ENCODE data around the gene EFCAB8.
A peak's percentile ranks its signal among the peaks of the same experiment; 100 is the strongest.

EFCAB8 gene

GRCh38 chr20:33005908-33006775 is 147.4 kb downstream of the EFCAB8 start:
- Histone ChIP-seq H3K4me1 (ENCODE audit: control insufficient read depth in 2 of 2, insufficient read depth in 1 of 2, low read depth in 1 of 2, low read length in 2 of 2) (peaks cover 10 to 11% of the 10 kb centered on the region in 2 donors), H3K4me3 (ENCODE audit: low read length in 2 of 2) (no peak overlapping the region), H3K9me3 (replicated peaks in 1 of 2; ENCODE audit: control insufficient read depth in 2 of 2, insufficient read depth in 1 of 2, low read depth in 1 of 2, low read length in 2 of 2) (peaks cover 0 to 5% of the 10 kb centered on the region in 2 donors), H3K4ac (ENCODE audit: low read length) (no peak overlapping the region), H3K18ac (ENCODE audit: low read length) (no peak overlapping the region), H3K27ac (replicated peaks; ENCODE audit: low read length) (no peak overlapping the region), H3K14ac (ENCODE audit: low read length) (no peak overlapping the region), H4K8ac (ENCODE audit: low read depth, low read length) (no peak overlapping the region), H3K79me1 (ENCODE audit: low read depth, low read length) (no peaks in the 10 kb centered on the region), H3K4me2 (ENCODE audit: insufficient read depth, low read length, poor library complexity, severe bottlenecking) (no peak overlapping the region), H3K9ac (ENCODE audit: low read depth, low read length, poor library complexity) (no peak overlapping the region), H2BK120ac (ENCODE audit: low read depth, low read length) (no peak overlapping the region), H2BK15ac (ENCODE audit: low read length) (no peak overlapping the region), H2BK12ac (ENCODE audit: low read length) (no peak overlapping the region), H3K27me3 (ENCODE audit: control insufficient read depth in 3 of 3, insufficient read depth in 3 of 3, low read depth in 1 of 3, low read length in 3 of 3) (no peaks in the 10 kb centered on the region), H4K91ac (ENCODE audit: low read depth, low read length, poor library complexity) (no peak overlapping the region), H3K36me3 (replicated peaks in 1 of 2; ENCODE audit: control insufficient read depth in 2 of 2, insufficient read depth in 2 of 2, low read length in 2 of 2) (no peaks in the 10 kb centered on the region), H2BK5ac (ENCODE audit: low read length) (no peak overlapping the region), H3K23ac (ENCODE audit: low read depth, low read length, poor library complexity) (no peak overlapping the region), H2AK5ac (ENCODE audit: low read depth, low read length) (no peak overlapping the region), H2AFZ (ENCODE audit: low read length) (no peak overlapping the region)
- no peak for DNase-seq (ENCODE audit: low spot score)
- no CpG with 5 or more reads among the region's 8 CpGs for WGBS, 2 donors (ENCODE audit: extremely low coverage in 2 of 2, insufficient read length in 2 of 2, insufficient replicate concordance in 1 of 2)

GRCh38 chr20:33006776-33007375 is 148.2 kb downstream of the EFCAB8 start:
- Histone ChIP-seq H3K79me1 (ENCODE audit: low read depth, low read length) (no peaks in the 10 kb centered on the region), H2AK5ac (ENCODE audit: low read depth, low read length) (peak overlapping the region; percentile 47), H3K27ac (replicated peaks; ENCODE audit: low read length) (no peak overlapping the region), H2AFZ (ENCODE audit: low read length) (no peak overlapping the region), H3K27me3 (ENCODE audit: control insufficient read depth in 3 of 3, insufficient read depth in 3 of 3, low read depth in 1 of 3, low read length in 3 of 3) (no peaks in the 10 kb centered on the region), H2BK15ac (ENCODE audit: low read length) (no peak overlapping the region), H3K18ac (ENCODE audit: low read length) (no peak overlapping the region), H3K9me3 (replicated peaks in 1 of 2; ENCODE audit: control insufficient read depth in 2 of 2, insufficient read depth in 1 of 2, low read depth in 1 of 2, low read length in 2 of 2) (peaks cover 0 to 5% of the 10 kb centered on the region in 2 donors), H3K14ac (ENCODE audit: low read length) (peak overlapping the region; percentile 60), H2BK120ac (ENCODE audit: low read depth, low read length) (no peak overlapping the region), H2BK5ac (ENCODE audit: low read length) (no peak overlapping the region), H2BK12ac (ENCODE audit: low read length) (no peak overlapping the region), H3K9ac (ENCODE audit: low read depth, low read length, poor library complexity) (no peak overlapping the region), H4K91ac (ENCODE audit: low read depth, low read length, poor library complexity) (no peak overlapping the region), H3K4ac (ENCODE audit: low read length) (no peak overlapping the region), H4K8ac (ENCODE audit: low read depth, low read length) (no peak overlapping the region), H3K36me3 (replicated peaks in 1 of 2; ENCODE audit: control insufficient read depth in 2 of 2, insufficient read depth in 2 of 2, low read length in 2 of 2) (no peaks in the 10 kb centered on the region), H3K23ac (ENCODE audit: low read depth, low read length, poor library complexity) (no peak overlapping the region), H3K4me2 (ENCODE audit: insufficient read depth, low read length, poor library complexity, severe bottlenecking) (no peak overlapping the region), H3K4me3 (ENCODE audit: low read length in 2 of 2) (no peak overlapping the region), H3K4me1 (ENCODE audit: control insufficient read depth in 2 of 2, insufficient read depth in 1 of 2, low read depth in 1 of 2, low read length in 2 of 2) (peaks cover 10 to 11% of the 10 kb centered on the region in 2 donors)
- no peak for DNase-seq (ENCODE audit: low spot score)
- WGBS, 2 donors (ENCODE audit: extremely low coverage in 2 of 2, insufficient read length in 2 of 2, insufficient replicate concordance in 1 of 2): no CpG with 5 or more reads among the region's 8 CpGs

- no peak within 1 kb of the TSS for H3K27ac ChIP-seq (replicated peaks; ENCODE audit: low read length)
- no peak within 1 kb of the TSS for H3K23ac ChIP-seq (ENCODE audit: low read depth, low read length, poor library complexity)
- WGBS, 2 donors (ENCODE audit: extremely low coverage in 2 of 2, insufficient read length in 2 of 2, insufficient replicate concordance in 1 of 2): no CpG with 5 or more reads among the region's 11 CpGs
- H3K4me1 ChIP-seq (ENCODE audit: control insufficient read depth in 2 of 2, insufficient read depth in 1 of 2, low read depth in 1 of 2, low read length in 2 of 2): peaks cover 10 to 11% of the 10 kb centered on the region in 2 donors
- no peaks in the 10 kb centered on the region for H3K79me1 ChIP-seq (ENCODE audit: low read depth, low read length)
- H2BK15ac ChIP-seq (ENCODE audit: low read length): peak within 1 kb of the TSS; percentile 18
- no peak within 1 kb of the TSS for H4K91ac ChIP-seq (ENCODE audit: low read depth, low read length, poor library complexity)
- no peak within 1 kb of the TSS for H3K4me2 ChIP-seq (ENCODE audit: insufficient read depth, low read length, poor library complexity, severe bottlenecking)
- peak within 1 kb of the TSS; percentile 47 for H2AK5ac ChIP-seq (ENCODE audit: low read depth, low read length)
- H3K4ac ChIP-seq (ENCODE audit: low read length): no peak within 1 kb of the TSS
- peak within 1 kb of the TSS; percentile 72 for H3K14ac ChIP-seq (ENCODE audit: low read length)
- H4K8ac ChIP-seq (ENCODE audit: low read depth, low read length): no peak within 1 kb of the TSS
- H2AFZ ChIP-seq (ENCODE audit: low read length): no peak within 1 kb of the TSS
- H2BK120ac ChIP-seq (ENCODE audit: low read depth, low read length): no peak within 1 kb of the TSS
- peaks cover 0 to 5% (median 0%) of the 10 kb centered on the region in 3 experiments for H3K27me3 ChIP-seq (ENCODE audit: control insufficient read depth in 3 of 3, insufficient read depth in 3 of 3, low read depth in 1 of 3, low read length in 3 of 3)
- peak within 1 kb of the TSS; percentile 49 for H3K18ac ChIP-seq (ENCODE audit: low read length)
- H3K9ac ChIP-seq (ENCODE audit: low read depth, low read length, poor library complexity): peak within 1 kb of the TSS; percentile 24
- DNase-seq (ENCODE audit: low spot score): no peak
- no peak within 1 kb of the TSS for H2BK5ac ChIP-seq (ENCODE audit: low read length)
- H3K4me3 ChIP-seq (ENCODE audit: low read length in 2 of 2): no peak within 1 kb of the TSS
- H3K9me3 ChIP-seq (replicated peaks in 1 of 2; ENCODE audit: control insufficient read depth in 2 of 2, insufficient read depth in 1 of 2, low read depth in 1 of 2, low read length in 2 of 2): peaks cover 0 to 5% of the 10 kb centered on the region in 2 donors
- H2BK12ac ChIP-seq (ENCODE audit: low read length): peak within 1 kb of the TSS; percentile 48
- no peaks in the 10 kb centered on the region for H3K36me3 ChIP-seq (replicated peaks in 1 of 2; ENCODE audit: control insufficient read depth in 2 of 2, insufficient read depth in 2 of 2, low read length in 2 of 2)
Measured at GRCh38 chr20:33007376-33008335, 148.9 kb downstream of the EFCAB8 start, which contains the start of gene BPIFB2. TSS of gene BPIFB2 (plus strand) at chr20:33007704. CDS start at chr20:33008575, 871 bp downstream.

Data from neuronal stem cell (in vitro differentiated cells).